ENCODE data around the gene CPPED1.

Gene CPPED1

GRCh38 chr16:12646490-12647274 lies 157.0 kb downstream of the CPPED1 start:
- DNase-seq (ENCODE audit: low read depth in 2 of 2), result no peak

GRCh38 chr16:12646098-12646489 lies 157.6 kb downstream of the CPPED1 start:
- DNase-seq (ENCODE audit: low read depth in 2 of 2), result no peak

- no peak for DNase-seq (ENCODE audit: low read depth in 2 of 2)
Measured at GRCh38 chr16:12643034-12643455, 160.6 kb downstream of the CPPED1 start.

GRCh38 chr16:12639044-12639443 lies 164.6 kb downstream of the CPPED1 start:
- DNase-seq (ENCODE audit: low read depth in 2 of 2), result no peak

GRCh38 chr16:12637002-12637401 lies 166.7 kb downstream of the CPPED1 start:
- no peak for DNase-seq (ENCODE audit: low read depth in 2 of 2)

- no peak for DNase-seq (ENCODE audit: low read depth in 2 of 2)
Measured at GRCh38 chr16:12629271-12629670, 174.4 kb downstream of the CPPED1 start.

GRCh38 chr16:12628536-12628935 lies 175.2 kb downstream of the CPPED1 start:
- DNase-seq (ENCODE audit: low read depth in 2 of 2), result no peak

GRCh38 chr16:12627394-12627793 lies 176.3 kb downstream of the CPPED1 start:
- no peak for DNase-seq (ENCODE audit: low read depth in 2 of 2)

- DNase-seq (ENCODE audit: low read depth in 2 of 2), result no peak
Measured at GRCh38 chr16:12626411-12626810, 177.3 kb downstream of the CPPED1 start.

- no peak for DNase-seq (ENCODE audit: low read depth in 2 of 2)
Measured at GRCh38 chr16:12625716-12626115, 178.0 kb downstream of the CPPED1 start.

GRCh38 chr16:12625068-12625467 lies 178.6 kb downstream of the CPPED1 start:
- no peak for DNase-seq (ENCODE audit: low read depth in 2 of 2)

- no peak for DNase-seq (ENCODE audit: low read depth in 2 of 2)
Measured at GRCh38 chr16:12620150-12620549, 183.5 kb downstream of the CPPED1 start.

GRCh38 chr16:12618515-12618914 lies 185.2 kb downstream of the CPPED1 start:
- DNase-seq (ENCODE audit: low read depth in 2 of 2), result no peak

- DNase-seq (ENCODE audit: low read depth in 2 of 2), result peak; percentile 30 to 38
Measured at GRCh38 chr16:12617401-12617819, 186.3 kb downstream of the CPPED1 start.

- DNase-seq (ENCODE audit: low read depth in 2 of 2), result no peak
Measured at GRCh38 chr16:12614662-12615278, 188.9 kb downstream of the CPPED1 start.

GRCh38 chr16:12613992-12614661 lies 189.6 kb downstream of the CPPED1 start:
- no peak for DNase-seq (ENCODE audit: low read depth in 2 of 2)

GRCh38 chr16:12613131-12613991 lies 190.3 kb downstream of the CPPED1 start:
- peak; percentile 64 for DNase-seq (ENCODE audit: low read depth in 2 of 2)

GRCh38 chr16:12612598-12613101 lies 191.0 kb downstream of the CPPED1 start:
- DNase-seq (ENCODE audit: low read depth in 2 of 2), result no peak

GRCh38 chr16:12611916-12612597 lies 191.6 kb downstream of the CPPED1 start:
- DNase-seq (ENCODE audit: low read depth in 2 of 2), result no peak

- no peak for DNase-seq (ENCODE audit: low read depth in 2 of 2)
Measured at GRCh38 chr16:12611006-12611477, 192.6 kb downstream of the CPPED1 start.
